Omental fat pad (tissue), 4 donors: ENCODE results near the gene FNDC3A. TPM values are rescaled to one million over a fixed set of nuclear protein-coding genes. Genes with fewer than 3 reads are reported as not detected.

ENCODE experiments used
- ATAC-seq: fragments of 150-250 bp; one replicate; pipeline ENCODE4 v1.9.1; 2016; ENCODE audit warnings: mild to moderate bottlenecking, moderate library complexity; ENCODE audit not compliant: low FRiP score
- DNase-seq: peaks from one replicate; pipeline ENCODE4 v3.0.0-alpha.2; 2019; ENCODE audit warnings: low spot score
- CTCF ChIP-seq, 3 donors: fragments of 450-650 bp; IDR thresholded peaks; one replicate each; pipeline ENCODE4 v1.5.1; 2016 to 2017; ENCODE audit warnings: antibody characterized with exemption in 3 of 3, mild to moderate bottlenecking in 3 of 3, moderate library complexity in 2 of 3
- total RNA-seq, 4 donors: library from RNA; depleted of rRNA; stranded (reverse); fragments of >200 nt; gene quantifications; one replicate each; pipeline ENCODE4 v1.1.0, GENCODE V29; 2016

Gene FNDC3A
- total RNA-seq, 4 donors from 2014 or later: 53.7 to 59.8 (median 56.4) TPM

- no peak for TF ChIP-seq CTCF (IDR thresholded peaks at IDR 0.05)
- DNase-seq (no peak), ATAC-seq (peak; percentile 70)
Measured at GRCh38 chr13:49082653-49083536, 107.2 kb downstream of the FNDC3A start.

- DNase-seq: no peak
- ATAC-seq: no peak
- TF ChIP-seq CTCF (IDR thresholded peaks at IDR 0.05): no peak
Measured at GRCh38 chr13:49084961-49085360, 109.2 kb downstream of the FNDC3A start.

GRCh38 chr13:49086722-49087121 lies 111.0 kb downstream of the FNDC3A start:
- DNase-seq (no peak), ATAC-seq (peak; percentile 72)
- no peak for TF ChIP-seq CTCF (IDR thresholded peaks at IDR 0.05)

GRCh38 chr13:49093376-49093775 lies 117.7 kb downstream of the FNDC3A start:
- no peak for ATAC-seq
- DNase-seq: no peak
- no peak for TF ChIP-seq CTCF (IDR thresholded peaks at IDR 0.05)

GRCh38 chr13:49097374-49097773 lies 121.7 kb downstream of the FNDC3A start:
- DNase-seq: no peak
- no peak for TF ChIP-seq CTCF (IDR thresholded peaks at IDR 0.05)
- ATAC-seq: peak; percentile 86

- no peak for TF ChIP-seq CTCF (IDR thresholded peaks at IDR 0.05)
- peak; percentile 84 for ATAC-seq
Measured at GRCh38 chr13:49098198-49098597, 122.5 kb downstream of the FNDC3A start.

More at GRCh38 chr13:49098198-49098597, 122.5 kb downstream of the FNDC3A start:
- DNase-seq: no peak
